IPS DF 4.7 (cell line): ENCODE results near the gene LRRC71.
A peak's percentile ranks its signal among the peaks of the same experiment; 100 is the strongest.

Experiments used
- DNase-seq: peaks from one replicate; pipeline ENCODE4 v3.0.0-alpha.2; 2013; ENCODE audit warnings: low spot score; ENCODE audit errors: extremely low read depth

Gene LRRC71

GRCh38 chr1:156920233-156921052, at the start of gene LRRC71:
Gene LRRC71, plus strand, starts transcription at chr1:156920632. Its CDS starts 172 bp downstream, at chr1:156920804.
- DNase-seq: no peak

DNA sequence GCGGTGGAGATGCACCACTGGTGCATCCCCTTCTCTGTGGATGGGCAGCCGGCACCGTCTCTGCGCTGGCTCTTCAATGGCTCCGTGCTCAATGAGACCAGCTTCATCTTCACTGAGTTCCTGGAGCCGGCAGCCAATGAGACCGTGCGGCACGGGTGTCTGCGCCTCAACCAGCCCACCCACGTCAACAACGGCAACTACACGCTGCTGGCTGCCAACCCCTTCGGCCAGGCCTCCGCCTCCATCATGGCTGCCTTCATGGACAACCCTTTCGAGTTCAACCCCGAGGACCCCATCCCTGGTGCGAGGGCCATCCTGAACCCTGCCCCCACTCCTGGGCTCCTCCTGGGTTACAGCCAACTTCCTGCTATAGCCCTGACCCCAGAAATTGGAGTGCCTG, 46.8 kb upstream of the LRRC71 start:
- no peak for DNase-seq

GRCh38 chr1:156874142-156874541, 46.3 kb upstream of the LRRC71 start:
- DNase-seq: no peak

- DNase-seq: no peak
Observed at GRCh38 chr1:156874572-156875340, 45.7 kb upstream of the LRRC71 start.

- DNase-seq: no peak
Observed at GRCh38 chr1:156875341-156875615, 45.2 kb upstream of the LRRC71 start.

- DNase-seq: no peak
Observed at GRCh38 chr1:156876281-156876680, 44.2 kb upstream of the LRRC71 start.

- no peak for DNase-seq
Observed at GRCh38 chr1:156877433-156878170, 42.8 kb upstream of the LRRC71 start.

GRCh38 chr1:156879876-156880275, 40.6 kb upstream of the LRRC71 start:
- DNase-seq: no peak

- DNase-seq: no peak
Observed at GRCh38 chr1:156880473-156880872, 40.0 kb upstream of the LRRC71 start.

DNA sequence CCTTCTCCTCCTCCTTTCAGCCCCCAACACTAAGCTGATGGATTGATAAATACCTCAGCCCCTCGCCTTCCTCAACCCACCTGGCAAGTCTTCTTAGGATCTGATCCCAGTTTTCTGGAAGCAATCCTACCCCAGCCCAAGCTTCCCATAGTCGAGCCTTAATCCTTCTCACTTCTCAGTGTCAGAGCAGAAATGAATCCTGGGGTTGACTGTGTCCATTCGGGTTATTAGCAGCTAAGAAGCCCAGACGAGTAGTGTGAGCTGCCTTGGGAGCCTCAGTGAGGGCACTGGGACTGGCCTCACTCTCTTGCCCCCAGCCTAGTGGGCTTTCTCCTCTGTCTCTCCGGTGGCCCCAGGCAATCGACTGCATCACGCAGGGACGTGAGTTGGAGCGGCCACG, 39.3 kb upstream of the LRRC71 start:
- DNase-seq: no peak

DNA sequence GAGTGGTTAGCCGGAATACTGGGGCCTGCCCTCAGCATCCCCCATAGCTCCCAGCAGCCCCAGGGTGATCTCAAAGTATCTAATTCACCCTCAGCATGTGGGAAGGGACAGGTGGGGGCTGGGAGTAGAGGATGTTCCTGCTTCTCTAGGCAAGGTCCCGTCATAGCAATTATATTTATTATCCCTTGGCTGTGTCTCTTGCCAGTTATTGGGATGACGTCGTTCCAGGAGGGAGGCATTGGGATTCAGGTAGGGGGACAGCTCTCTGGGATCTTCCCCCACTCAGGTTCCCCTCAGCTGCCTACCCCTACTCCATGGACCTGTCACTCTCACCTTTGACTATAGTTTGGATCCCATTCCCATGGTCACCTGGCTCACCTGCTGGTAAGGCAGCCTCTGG, 38.8 kb upstream of the LRRC71 start:
- DNase-seq: no peak

DNA sequence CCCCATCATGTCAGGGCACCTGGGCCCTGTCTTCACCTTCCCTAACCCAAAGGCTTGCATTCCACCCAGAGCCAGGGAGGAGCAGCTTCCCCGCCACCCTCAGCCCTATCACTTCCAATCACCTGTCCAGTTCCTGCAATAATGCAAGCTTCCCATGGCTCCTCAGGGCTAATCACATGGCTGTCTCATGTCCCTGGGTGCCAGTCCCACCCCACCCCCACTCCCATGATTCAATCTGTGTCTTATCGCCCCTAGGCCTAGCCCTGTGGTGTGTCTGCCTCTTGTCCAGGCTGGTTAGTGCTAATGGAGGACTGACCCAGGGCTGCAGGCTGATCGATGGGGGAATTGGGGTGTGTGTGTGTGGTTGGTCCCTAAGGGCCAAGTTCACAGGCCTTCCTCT, 37.9 kb upstream of the LRRC71 start:
- DNase-seq: no peak

- no peak for DNase-seq
Observed at GRCh38 chr1:156883919-156884318, 36.5 kb upstream of the LRRC71 start.

DNA sequence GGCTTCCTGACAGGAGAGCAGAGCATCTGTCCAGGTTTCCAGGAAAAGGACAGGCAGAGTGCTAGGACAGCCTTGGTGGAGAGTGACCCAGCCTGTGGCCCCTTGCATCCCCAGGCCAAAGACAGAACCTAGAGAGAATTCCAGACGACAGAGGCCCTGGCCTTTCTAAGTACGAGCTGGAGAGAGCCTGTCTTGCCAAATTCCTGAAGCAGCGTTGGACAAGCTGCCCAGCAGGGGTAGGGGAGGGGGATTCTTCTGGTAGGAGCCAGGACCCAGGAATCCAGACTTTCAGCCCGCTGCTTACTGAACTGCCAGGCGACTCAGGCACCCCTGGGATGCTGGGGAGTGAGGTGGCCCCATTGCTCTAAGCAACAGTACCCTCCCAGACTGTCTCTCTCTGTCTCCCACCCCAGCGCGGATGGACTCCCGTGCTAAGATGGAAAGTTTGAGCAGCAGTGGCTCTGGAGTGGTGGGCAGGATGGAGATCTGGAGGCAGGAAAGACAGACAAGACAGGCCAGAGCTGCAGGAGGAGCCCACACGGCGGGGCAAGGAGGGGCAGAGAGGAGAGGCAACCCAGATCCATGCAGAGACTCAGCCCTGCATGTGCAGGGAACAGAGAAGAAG, 35.8 kb upstream of the LRRC71 start:
- no peak for DNase-seq

GRCh38 chr1:156885314-156885713, 35.1 kb upstream of the LRRC71 start:
- DNase-seq: no peak

GRCh38 chr1:156885880-156886355, 34.5 kb upstream of the LRRC71 start:
- no peak for DNase-seq

DNA sequence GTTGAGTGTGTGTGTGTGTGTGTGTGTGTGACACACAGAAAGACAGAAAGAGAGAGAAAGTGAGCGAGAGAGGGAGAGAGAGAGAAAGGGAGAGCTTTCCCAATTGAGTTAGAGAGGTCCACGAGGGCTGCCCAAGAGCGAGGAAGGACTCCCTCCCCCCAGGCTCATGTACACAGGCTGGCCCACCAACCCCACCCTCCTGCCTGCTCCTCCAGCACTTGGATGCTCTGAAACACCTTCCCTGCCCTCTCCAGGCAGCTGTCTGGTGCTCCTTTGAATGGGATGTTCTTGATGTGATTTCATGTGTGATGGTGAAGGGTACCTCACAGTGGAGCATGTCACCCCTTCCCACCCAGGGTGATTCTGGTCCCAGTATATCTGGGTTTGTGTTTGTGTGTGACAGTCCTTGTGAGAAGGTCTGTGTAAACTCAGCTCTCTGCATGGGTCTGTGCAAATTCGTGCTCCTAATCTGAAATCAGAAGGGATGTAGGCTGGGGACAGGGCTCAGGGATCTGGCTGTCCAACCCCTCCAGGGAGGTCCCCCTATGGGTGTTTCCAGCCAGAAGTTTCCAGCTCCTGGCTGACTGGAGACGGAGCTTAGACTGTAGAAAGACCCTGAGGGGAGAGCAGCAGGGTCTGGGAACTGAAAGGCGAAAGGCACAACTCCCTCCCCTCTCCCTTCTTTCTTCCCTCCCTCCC, 33.7 kb upstream of the LRRC71 start:
- DNase-seq: no peak

DNA sequence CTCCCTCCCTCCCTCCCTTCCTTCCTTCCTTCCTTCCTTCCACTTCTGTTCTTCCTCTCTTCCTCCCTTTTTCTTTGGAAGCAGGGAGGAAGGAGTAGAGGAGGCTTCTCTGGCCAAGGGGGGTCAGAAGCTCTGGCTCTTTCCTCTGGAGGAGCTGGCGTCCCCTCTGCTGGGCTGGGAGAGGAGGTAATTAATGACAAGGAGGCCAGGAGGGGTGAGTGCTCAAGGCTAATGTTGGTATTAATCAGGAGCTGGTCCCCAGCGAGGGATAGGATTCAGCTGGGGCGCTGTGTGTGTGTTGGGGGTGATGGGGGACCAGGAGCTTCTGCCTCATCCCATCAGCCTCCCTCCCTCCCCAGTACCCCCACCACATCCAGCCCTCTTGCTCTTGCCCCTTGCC, 33.1 kb upstream of the LRRC71 start:
- no peak for DNase-seq

GRCh38 chr1:156887734-156888133, 32.7 kb upstream of the LRRC71 start:
- no peak for DNase-seq

- DNase-seq: peak; percentile 71
Observed at GRCh38 chr1:156889802-156890580, 30.4 kb upstream of the LRRC71 start.
